Dendritic cell treated with granulocyte-macrophage colony-stimulating factor and Interleukin-4, amounts not matched to agents 40 ng/mL and 50 ng/mL, for 4 days (primary cell): Measurements from ENCODE around the gene TPR.

Experiments
- H3K27ac Mint-ChIP-seq: one replicate; pipeline ENCODE4 v1.8.0; 2022; ENCODE audit warnings: mild to moderate bottlenecking, mixed read lengths
- H3K27me3 Mint-ChIP-seq: one replicate; pipeline ENCODE4 v1.8.0; 2022; ENCODE audit warnings: mild to moderate bottlenecking, mixed read lengths
- H3K36me3 Mint-ChIP-seq: one replicate; pipeline ENCODE4 v1.8.0; 2022; ENCODE audit warnings: low read depth, mixed read lengths
- H3K4me1 Mint-ChIP-seq: one replicate; pipeline ENCODE4 v1.8.0; 2022; ENCODE audit warnings: low read depth, mixed read lengths
- H3K4me3 Mint-ChIP-seq: one replicate; pipeline ENCODE4 v1.8.0; 2022; ENCODE audit warnings: mild to moderate bottlenecking, moderate library complexity, mixed read lengths
- H3K9me3 Mint-ChIP-seq: one replicate; pipeline ENCODE4 v1.8.0; 2022; ENCODE audit warnings: mixed read lengths
- intact Hi-C: fragments of 100-400 bp; cut with micrococcal nuclease; formaldehyde crosslinking; loops from one replicate; pipeline ENCODE4 v1.15.0; 2022

TPR gene

GRCh38 chr1:186291271-186291670, 83.8 kb downstream of the TPR start:
- no peaks in the 10 kb centered on the region for H3K9me3 Mint-ChIP-seq
- H3K36me3 Mint-ChIP-seq = no peaks in the 10 kb centered on the region
- H3K4me1 Mint-ChIP-seq = no peaks in the 10 kb centered on the region
- intact Hi-C loops = no loop called here
- no peak overlapping the region for H3K4me3 Mint-ChIP-seq
- H3K27me3 Mint-ChIP-seq = no peaks in the 10 kb centered on the region
- H3K27ac Mint-ChIP-seq = no peak overlapping the region

GRCh38 chr1:186289943-186290545, 85.0 kb downstream of the TPR start:
- no peaks in the 10 kb centered on the region for H3K9me3 Mint-ChIP-seq
- no peaks in the 10 kb centered on the region for H3K36me3 Mint-ChIP-seq
- H3K4me3 Mint-ChIP-seq = no peak overlapping the region
- no peaks in the 10 kb centered on the region for H3K4me1 Mint-ChIP-seq
- intact Hi-C loops = no loop called here
- peaks cover 1% of the 10 kb centered on the region for H3K27me3 Mint-ChIP-seq
- H3K27ac Mint-ChIP-seq = no peak overlapping the region

- intact Hi-C loops = no loop called here
Observed at GRCh38 chr1:186286615-186287315, 88.3 kb downstream of the TPR start.

GRCh38 chr1:186283374-186283773, 91.7 kb downstream of the TPR start:
- no peak overlapping the region for H3K4me3 Mint-ChIP-seq
- H3K36me3 Mint-ChIP-seq = no peaks in the 10 kb centered on the region
- intact Hi-C loops = no loop called here

More at GRCh38 chr1:186286615-186287315, 88.3 kb downstream of the TPR start:
- peaks cover 1% of the 10 kb centered on the region for H3K27me3 Mint-ChIP-seq
- no peaks in the 10 kb centered on the region for H3K36me3 Mint-ChIP-seq
- H3K4me3 Mint-ChIP-seq = no peak overlapping the region
- no peak overlapping the region for H3K27ac Mint-ChIP-seq
- H3K9me3 Mint-ChIP-seq = no peaks in the 10 kb centered on the region
- no peaks in the 10 kb centered on the region for H3K4me1 Mint-ChIP-seq

GRCh38 chr1:186282466-186282865, 92.6 kb downstream of the TPR start:
- Mint-ChIP-seq H3K9me3 (no peaks in the 10 kb centered on the region), H3K27ac (no peak overlapping the region), H3K36me3 (no peaks in the 10 kb centered on the region), H3K4me1 (no peaks in the 10 kb centered on the region), H3K27me3 (peaks cover 1% of the 10 kb centered on the region), H3K4me3 (no peak overlapping the region)
- intact Hi-C loops = no loop called here

More at GRCh38 chr1:186283374-186283773, 91.7 kb downstream of the TPR start:
- Mint-ChIP-seq H3K4me1 (no peaks in the 10 kb centered on the region), H3K9me3 (no peaks in the 10 kb centered on the region), H3K27me3 (peaks cover 1% of the 10 kb centered on the region), H3K27ac (no peak overlapping the region)

- no peaks in the 10 kb centered on the region for H3K27me3 Mint-ChIP-seq
- H3K4me1 Mint-ChIP-seq = no peaks in the 10 kb centered on the region
- H3K36me3 Mint-ChIP-seq = no peaks in the 10 kb centered on the region
- H3K4me3 Mint-ChIP-seq = no peak overlapping the region
- no peak overlapping the region for H3K27ac Mint-ChIP-seq
- H3K9me3 Mint-ChIP-seq = no peaks in the 10 kb centered on the region
- intact Hi-C loops = no loop called here
Observed at GRCh38 chr1:186275822-186276221, 99.2 kb downstream of the TPR start.

- intact Hi-C loops = no loop called here
- H3K4me1 Mint-ChIP-seq = no peaks in the 10 kb centered on the region
- no peaks in the 10 kb centered on the region for H3K9me3 Mint-ChIP-seq
Observed at GRCh38 chr1:186272486-186272885, 102.6 kb downstream of the TPR start.

GRCh38 chr1:186271032-186271431, 104.0 kb downstream of the TPR start:
- Mint-ChIP-seq H3K36me3 (no peaks in the 10 kb centered on the region), H3K9me3 (peaks cover 4% of the 10 kb centered on the region), H3K27ac (no peak overlapping the region), H3K27me3 (no peaks in the 10 kb centered on the region), H3K4me3 (no peak overlapping the region), H3K4me1 (no peaks in the 10 kb centered on the region)
- intact Hi-C loops = no loop called here

More at GRCh38 chr1:186272486-186272885, 102.6 kb downstream of the TPR start:
- H3K27me3 Mint-ChIP-seq = no peaks in the 10 kb centered on the region
- no peak overlapping the region for H3K4me3 Mint-ChIP-seq
- H3K27ac Mint-ChIP-seq = no peak overlapping the region
- no peaks in the 10 kb centered on the region for H3K36me3 Mint-ChIP-seq
